ENCODE results near the gene SPATA13. TPM values are rescaled to one million over a fixed set of nuclear protein-coding genes. Genes with fewer than 3 reads are reported as not detected.

SPATA13 gene
- total and polyA plus RNA-seq, 2 donors (not counting 1 experiment from before 2014, with no cell fraction given) = 5.7 to 8.3 TPM

GRCh38 chr13:24250376-24251057, 90.0 kb downstream of the SPATA13 start:
- H3K4me3 Mint-ChIP-seq = no peak overlapping the region
- Histone ChIP-seq H2AFZ (ENCODE audit: insufficient read depth, low read depth, low read length, poor library complexity, severe bottlenecking) (no peak overlapping the region), H4K20me1 (ENCODE audit: control insufficient read depth, insufficient read depth, low read length, poor library complexity, severe bottlenecking) (no peaks in the 10 kb centered on the region), H3K4me1 (ENCODE audit: control insufficient read depth in 2 of 2, insufficient read depth in 2 of 2, low read length in 2 of 2) (peaks cover 14 to 16% of the 10 kb centered on the region in 2 donors), H3K4me3 (ENCODE audit: control extremely low read depth in 1 of 5, extremely low read depth in 1 of 5, insufficient read depth in 1 of 5, low read depth in 2 of 5, low read length in 4 of 5) (no peak overlapping the region), H3K79me2 (ENCODE audit: control insufficient read depth, insufficient read depth, low read length) (no peaks in the 10 kb centered on the region), H3K27ac (ENCODE audit: low read length in 2 of 2) (no peak overlapping the region), H3K27me3 (replicated peaks in 1 of 4; ENCODE audit: control extremely low read depth in 1 of 4, control insufficient read depth in 3 of 4, insufficient read depth in 4 of 4, low read length in 3 of 4) (no peaks in the 10 kb centered on the region), H3K9me3 (ENCODE audit: control extremely low read depth in 1 of 3, control insufficient read depth in 2 of 3, insufficient read depth in 1 of 3, low read length in 2 of 3) (no peaks in the 10 kb centered on the region), H3K36me3 (replicated peaks in 1 of 2; ENCODE audit: control extremely low read depth in 1 of 2, control insufficient read depth in 1 of 2, extremely low read depth in 1 of 2, insufficient read depth in 2 of 2, low read length in 1 of 2) (no peaks in the 10 kb centered on the region), H3K9ac (ENCODE audit: low read length) (no peak overlapping the region), H3K4me2 (replicated peaks; ENCODE audit: low read depth, low read length, poor library complexity, severe bottlenecking) (no peak overlapping the region)
- no peaks in the 10 kb centered on the region for H3K9me3 Mint-ChIP-seq (ENCODE audit: insufficient read depth)
- TF ChIP-seq, protein P1, sequence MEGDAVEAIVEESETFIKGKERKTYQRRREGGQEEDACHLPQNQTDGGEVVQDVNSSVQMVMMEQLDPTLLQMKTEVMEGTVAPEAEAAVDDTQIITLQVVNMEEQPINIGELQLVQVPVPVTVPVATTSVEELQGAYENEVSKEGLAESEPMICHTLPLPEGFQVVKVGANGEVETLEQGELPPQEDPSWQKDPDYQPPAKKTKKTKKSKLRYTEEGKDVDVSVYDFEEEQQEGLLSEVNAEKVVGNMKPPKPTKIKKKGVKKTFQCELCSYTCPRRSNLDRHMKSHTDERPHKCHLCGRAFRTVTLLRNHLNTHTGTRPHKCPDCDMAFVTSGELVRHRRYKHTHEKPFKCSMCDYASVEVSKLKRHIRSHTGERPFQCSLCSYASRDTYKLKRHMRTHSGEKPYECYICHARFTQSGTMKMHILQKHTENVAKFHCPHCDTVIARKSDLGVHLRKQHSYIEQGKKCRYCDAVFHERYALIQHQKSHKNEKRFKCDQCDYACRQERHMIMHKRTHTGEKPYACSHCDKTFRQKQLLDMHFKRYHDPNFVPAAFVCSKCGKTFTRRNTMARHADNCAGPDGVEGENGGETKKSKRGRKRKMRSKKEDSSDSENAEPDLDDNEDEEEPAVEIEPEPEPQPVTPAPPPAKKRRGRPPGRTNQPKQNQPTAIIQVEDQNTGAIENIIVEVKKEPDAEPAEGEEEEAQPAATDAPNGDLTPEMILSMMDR (IDR thresholded peaks at IDR 0.05) = no peak
- no peak for TF ChIP-seq EZH2 (IDR thresholded peaks at IDR 0.05; ENCODE audit: borderline replicate concordance, insufficient read depth, low read depth, low read length, poor library complexity, severe bottlenecking)
- intact Hi-C loops (cut with micrococcal nuclease) = no loop called here
- H3K27ac Mint-ChIP-seq = no peak overlapping the region
- H3K27me3 Mint-ChIP-seq = no peaks in the 10 kb centered on the region
- ATAC-seq (ENCODE audit: low read depth) (no peak), DNase-seq (no peak)
- CTCF ChIA-PET = interaction anchor here (1.3 kb wide), 1 partner anchor 24 kb away, joined by 3 read pairs; no protein-coding TSS in a partner anchor
- peaks cover 21% of the 10 kb centered on the region for H3K4me1 Mint-ChIP-seq
- POLR2A ChIA-PET = no interaction called here
- 43% methylated on average over 2 of the region's 7 CpGs for WGBS (ENCODE audit: insufficient coverage)

DNA sequence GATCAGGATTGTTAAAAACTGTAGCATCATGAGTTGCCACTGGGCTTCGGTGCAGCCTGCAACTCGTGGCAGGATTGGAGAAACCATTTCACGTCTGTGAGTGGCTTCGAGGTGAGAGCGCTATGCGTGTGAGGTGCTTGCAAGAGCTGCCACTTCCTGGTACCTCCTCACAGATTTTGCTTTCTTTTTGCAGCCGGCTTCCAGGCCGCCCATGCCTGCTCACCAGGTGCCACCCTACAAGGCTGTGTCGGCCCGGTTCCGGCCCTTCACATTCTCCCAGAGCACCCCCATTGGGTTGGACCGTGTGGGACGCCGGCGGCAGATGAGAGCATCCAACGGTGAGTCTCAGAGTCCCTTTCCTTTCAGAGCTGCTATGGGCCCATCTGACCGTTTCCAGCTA, 91.0 kb downstream of the SPATA13 start:
- POLR2A ChIA-PET = no interaction called here

More for the DNA sequence above, 91.0 kb downstream of the SPATA13 start:
- H3K36me3 ChIP-seq (replicated peaks in 1 of 2; ENCODE audit: control extremely low read depth in 1 of 2, control insufficient read depth in 1 of 2, extremely low read depth in 1 of 2, insufficient read depth in 2 of 2, low read length in 1 of 2) = no peaks in the 10 kb centered on the region
- no peak overlapping the region for H2AFZ ChIP-seq (ENCODE audit: insufficient read depth, low read depth, low read length, poor library complexity, severe bottlenecking)
- Mint-ChIP-seq H3K4me1 (peaks cover 21% of the 10 kb centered on the region), H3K27ac (peak overlapping the region; percentile 27), H3K4me3 (no peak overlapping the region), H3K27me3 (no peaks in the 10 kb centered on the region), H3K9me3 (ENCODE audit: insufficient read depth) (no peaks in the 10 kb centered on the region)
- H3K79me2 ChIP-seq (ENCODE audit: control insufficient read depth, insufficient read depth, low read length) = no peaks in the 10 kb centered on the region
- no peak overlapping the region for H3K27ac ChIP-seq (ENCODE audit: low read length in 2 of 2)
- intact Hi-C loops (cut with micrococcal nuclease) = no loop called here
- no peak overlapping the region for H3K4me2 ChIP-seq (replicated peaks; ENCODE audit: low read depth, low read length, poor library complexity, severe bottlenecking)
- no peaks in the 10 kb centered on the region for H3K9me3 ChIP-seq (ENCODE audit: control extremely low read depth in 1 of 3, control insufficient read depth in 2 of 3, insufficient read depth in 1 of 3, low read length in 2 of 3)
- CTCF ChIA-PET = interaction anchor here (1.3 kb wide), 1 partner anchor 23 kb away, joined by 3 read pairs; no protein-coding TSS in a partner anchor
- H3K4me1 ChIP-seq (ENCODE audit: control insufficient read depth in 2 of 2, insufficient read depth in 2 of 2, low read length in 2 of 2) = peaks cover 14 to 16% of the 10 kb centered on the region in 2 donors
- no peak overlapping the region for H3K4me3 ChIP-seq (ENCODE audit: control extremely low read depth in 1 of 5, extremely low read depth in 1 of 5, insufficient read depth in 1 of 5, low read depth in 2 of 5, low read length in 4 of 5)
- TF ChIP-seq EZH2 (IDR thresholded peaks at IDR 0.05; ENCODE audit: borderline replicate concordance, insufficient read depth, low read depth, low read length, poor library complexity, severe bottlenecking) = no peak
- H3K9ac ChIP-seq (ENCODE audit: low read length) = no peak overlapping the region
- WGBS (ENCODE audit: insufficient coverage) = 87% methylated on average over 17 of the region's 17 CpGs
- H4K20me1 ChIP-seq (ENCODE audit: control insufficient read depth, insufficient read depth, low read length, poor library complexity, severe bottlenecking) = no peaks in the 10 kb centered on the region
- no peaks in the 10 kb centered on the region for H3K27me3 ChIP-seq (replicated peaks in 1 of 4; ENCODE audit: control extremely low read depth in 1 of 4, control insufficient read depth in 3 of 4, insufficient read depth in 4 of 4, low read length in 3 of 4)
- DNase-seq (no peak), ATAC-seq (ENCODE audit: low read depth) (no peak)

Measured in B cell (primary cell).